NAMALWA (cell line): ENCODE data around the gene TRPC4AP.

Experiments used
- DNase-seq: peaks from one replicate; pipeline ENCODE4 v3.0.0-alpha.2; 2015; ENCODE audit warnings: low spot score

Gene TRPC4AP

DNA sequence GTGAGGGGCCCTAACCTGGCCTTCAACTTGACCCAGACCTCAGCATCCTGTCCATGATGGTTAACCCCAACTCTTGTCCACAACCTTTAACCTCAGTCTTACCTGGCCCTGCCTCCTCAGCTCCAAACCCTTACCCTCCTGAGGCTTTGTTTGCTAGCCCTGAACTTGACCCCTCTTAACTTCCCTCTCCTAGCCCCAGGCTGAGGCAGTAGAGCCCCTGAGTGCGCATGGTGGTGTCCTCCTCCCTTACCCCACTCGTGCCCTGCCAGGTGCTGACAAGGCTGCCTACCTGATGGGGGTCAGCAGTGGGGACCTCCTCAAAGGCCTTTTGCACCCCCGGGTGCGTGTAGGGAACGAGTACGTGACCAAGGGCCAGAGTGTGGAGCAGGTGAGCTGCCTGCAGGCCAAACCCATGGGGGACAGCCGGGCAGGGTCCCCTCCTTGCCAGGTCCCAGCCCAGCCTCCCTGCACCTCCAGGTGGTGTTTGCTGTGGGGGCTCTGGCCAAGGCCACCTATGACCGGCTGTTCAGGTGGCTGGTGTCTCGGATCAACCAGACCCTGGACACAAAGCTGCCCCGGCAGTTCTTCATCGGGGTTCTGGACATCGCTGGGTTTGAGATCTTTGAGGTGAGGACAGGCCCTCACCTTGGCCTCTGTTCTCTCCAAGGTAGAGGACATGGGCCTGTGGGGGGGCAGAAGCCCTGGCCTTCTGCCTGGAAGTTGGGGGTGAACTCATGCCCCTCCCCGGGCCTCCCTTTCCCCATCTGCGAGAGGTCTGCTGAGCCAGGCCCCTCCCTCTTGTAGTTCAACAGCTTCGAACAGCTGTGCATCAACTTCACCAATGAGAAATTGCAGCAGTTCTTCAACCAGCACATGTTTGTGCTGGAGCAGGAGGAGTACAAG, 105.1 kb downstream of the TRPC4AP start:
- DNase-seq: no peak

GRCh38 chr20:34986311-34987287, 106.0 kb downstream of the TRPC4AP start:
- no peak for DNase-seq

- DNase-seq: no peak
Measured at GRCh38 chr20:34985461-34986310, 106.9 kb downstream of the TRPC4AP start.

DNA sequence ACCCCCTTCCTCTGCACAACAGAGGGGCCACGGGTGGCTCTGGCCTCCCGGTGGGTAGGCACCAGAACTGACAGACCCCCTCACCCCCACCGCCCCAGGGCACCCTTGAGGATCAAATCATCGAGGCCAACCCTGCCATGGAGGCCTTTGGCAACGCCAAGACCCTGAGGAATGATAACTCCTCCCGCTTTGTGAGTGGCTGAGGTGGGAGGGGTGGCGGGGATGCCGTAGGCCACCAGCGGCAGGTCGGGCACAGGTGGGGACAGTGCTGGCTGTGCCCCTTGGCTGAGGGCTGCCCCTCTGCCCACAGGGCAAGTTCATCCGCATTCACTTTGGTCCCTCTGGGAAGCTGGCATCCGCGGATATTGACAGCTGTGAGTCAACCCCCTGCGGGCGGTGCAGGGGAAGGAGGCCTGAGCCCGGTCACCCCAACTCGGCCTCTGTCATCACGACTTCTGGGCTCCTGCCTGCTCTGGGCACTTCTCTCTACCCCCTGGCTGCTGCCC, 107.8 kb downstream of the TRPC4AP start:
- no peak for DNase-seq

DNA sequence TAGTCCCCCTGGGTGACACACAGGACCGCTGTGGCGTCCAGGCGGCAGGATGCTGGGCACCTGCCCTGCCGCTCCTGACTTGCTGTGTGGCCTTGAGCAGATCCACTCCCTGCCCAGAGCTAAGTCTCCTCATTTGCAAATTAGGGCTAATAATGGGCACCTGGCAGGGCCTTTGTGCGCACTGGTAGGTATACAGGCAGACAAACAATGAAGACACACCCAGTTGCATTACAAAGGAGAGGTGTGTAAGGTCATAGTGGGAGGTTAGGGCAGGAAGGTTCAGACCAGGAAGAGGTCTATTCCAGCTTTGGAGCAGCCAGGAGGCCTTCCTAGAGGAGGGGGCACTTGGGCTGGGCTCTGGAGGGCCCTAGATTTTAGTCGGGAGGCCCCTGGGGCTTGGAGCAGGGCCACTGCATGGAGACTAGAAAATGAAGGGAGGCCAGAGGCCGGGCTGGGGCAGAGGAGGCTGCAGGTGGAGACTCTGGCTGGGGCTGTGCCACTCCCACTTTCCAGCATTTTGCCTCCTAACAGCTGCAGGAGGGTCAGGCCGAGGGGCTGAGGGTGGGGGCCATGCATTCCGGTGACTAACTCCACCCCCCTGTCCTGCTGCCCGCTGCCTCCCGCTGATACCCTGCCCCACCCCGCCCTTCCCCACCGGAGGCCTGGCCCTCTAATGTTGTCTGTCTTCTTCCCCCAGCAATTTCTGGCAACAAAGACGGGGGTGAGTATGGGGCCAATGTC, 108.4 kb downstream of the TRPC4AP start:
- no peak for DNase-seq

DNA sequence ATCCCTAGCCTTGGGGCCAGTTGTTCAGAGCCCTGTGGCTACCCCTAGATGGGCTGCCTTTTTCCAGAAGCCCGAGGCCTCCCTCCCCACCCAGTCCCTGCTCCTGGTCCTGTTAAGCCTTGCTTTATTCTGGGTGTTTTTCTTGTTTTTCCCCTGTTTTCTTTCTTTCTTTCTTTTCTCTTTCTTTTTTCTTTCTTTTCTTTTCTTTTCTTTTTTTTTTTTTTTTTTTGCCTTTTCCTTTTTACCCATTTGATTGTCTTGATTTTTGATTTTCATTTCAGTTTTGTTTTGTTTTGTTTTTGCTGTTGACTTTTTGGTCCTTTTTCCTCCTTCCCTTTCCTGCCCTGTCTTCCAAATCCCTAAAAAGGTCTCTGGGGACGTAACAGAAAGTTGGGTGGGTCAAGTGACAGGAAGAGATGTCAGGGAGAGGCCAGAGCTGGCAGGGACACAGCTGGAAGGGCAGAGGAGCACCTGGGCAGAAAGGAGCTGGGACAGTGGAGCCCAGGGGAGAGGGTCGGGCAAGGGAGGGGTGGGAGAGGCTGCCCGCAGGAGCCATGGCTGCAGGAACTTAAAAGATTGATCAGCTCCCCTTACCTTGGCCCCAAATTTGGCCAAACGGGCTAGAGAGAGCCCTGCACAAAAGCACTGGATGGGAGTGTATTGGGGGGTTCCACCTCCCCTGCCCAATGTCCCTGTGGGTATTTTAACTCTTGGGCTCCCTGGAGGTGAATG, 109.4 kb downstream of the TRPC4AP start:
- no peak for DNase-seq

- no peak for DNase-seq
Measured at GRCh38 chr20:34982270-34983088, 110.1 kb downstream of the TRPC4AP start.

DNA sequence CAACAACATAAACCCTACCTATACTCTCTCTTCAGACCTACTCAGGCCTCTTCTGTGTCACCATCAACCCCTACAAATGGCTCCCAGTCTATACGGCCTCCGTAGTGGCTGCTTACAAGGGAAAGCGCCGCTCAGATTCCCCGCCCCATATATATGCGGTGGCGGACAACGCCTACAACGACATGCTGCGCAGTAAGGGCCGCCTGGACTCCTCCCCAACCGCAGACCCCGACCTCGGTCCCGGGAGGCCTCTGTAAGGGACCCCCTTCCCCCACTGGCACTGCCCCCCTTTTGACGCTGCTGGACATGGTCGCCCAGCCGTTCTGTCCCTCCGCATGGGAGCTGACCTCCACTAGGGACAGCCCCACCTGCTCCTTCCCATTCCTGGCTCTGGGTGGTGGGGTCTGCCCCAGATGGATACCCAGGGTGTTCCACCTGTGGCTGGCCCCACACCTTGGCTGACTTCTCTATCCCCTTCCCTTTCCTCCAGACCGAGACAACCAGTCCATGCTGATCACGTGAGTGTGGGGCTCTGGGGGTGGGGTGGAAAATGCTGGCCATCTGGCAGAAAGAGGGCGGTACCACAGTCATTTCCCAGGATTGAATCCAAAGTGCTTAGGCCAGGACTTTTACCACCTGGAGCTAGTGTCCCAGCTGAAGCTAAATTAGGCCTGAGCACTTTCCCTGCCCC, 111.9 kb downstream of the TRPC4AP start:
- no peak for DNase-seq

DNA sequence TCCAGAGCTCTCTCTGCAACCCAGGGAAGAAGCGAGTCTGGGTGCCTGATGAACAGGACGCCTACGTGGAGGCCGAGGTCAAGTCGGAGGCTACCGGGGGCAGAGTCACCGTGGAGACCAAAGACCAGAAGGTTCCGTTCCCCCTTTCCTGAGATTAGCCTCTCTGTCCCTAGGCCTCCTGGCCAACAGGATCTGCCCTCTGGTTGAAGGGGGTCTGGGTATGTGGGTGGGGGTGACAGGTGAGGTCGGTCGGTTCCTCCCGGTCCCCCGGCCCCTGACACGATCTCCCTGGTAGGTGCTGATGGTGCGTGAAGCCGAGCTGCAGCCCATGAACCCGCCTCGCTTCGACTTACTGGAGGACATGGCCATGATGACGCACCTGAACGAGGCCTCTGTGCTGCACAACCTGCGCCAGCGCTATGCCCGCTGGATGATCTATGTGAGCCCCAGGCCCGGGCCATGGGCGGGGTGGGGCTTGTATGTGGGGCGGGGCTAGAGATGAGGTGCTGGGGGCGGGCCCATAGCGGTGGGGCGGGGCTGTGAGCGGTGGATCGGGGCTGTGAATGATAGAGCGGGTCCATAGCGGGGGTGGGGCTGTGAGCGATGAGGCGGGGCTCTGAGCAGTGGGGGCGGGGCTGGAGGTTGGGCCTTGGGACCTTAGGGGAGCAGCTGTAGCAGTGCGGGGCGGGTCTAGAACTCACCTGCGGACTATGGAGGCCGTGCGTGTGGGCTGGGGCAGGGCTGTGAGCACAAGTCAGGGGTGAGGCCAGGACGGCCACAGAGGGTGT, 113.0 kb downstream of the TRPC4AP start:
- no peak for DNase-seq

- no peak for DNase-seq
Measured at GRCh38 chr20:34978092-34978744, 114.4 kb downstream of the TRPC4AP start.

DNA sequence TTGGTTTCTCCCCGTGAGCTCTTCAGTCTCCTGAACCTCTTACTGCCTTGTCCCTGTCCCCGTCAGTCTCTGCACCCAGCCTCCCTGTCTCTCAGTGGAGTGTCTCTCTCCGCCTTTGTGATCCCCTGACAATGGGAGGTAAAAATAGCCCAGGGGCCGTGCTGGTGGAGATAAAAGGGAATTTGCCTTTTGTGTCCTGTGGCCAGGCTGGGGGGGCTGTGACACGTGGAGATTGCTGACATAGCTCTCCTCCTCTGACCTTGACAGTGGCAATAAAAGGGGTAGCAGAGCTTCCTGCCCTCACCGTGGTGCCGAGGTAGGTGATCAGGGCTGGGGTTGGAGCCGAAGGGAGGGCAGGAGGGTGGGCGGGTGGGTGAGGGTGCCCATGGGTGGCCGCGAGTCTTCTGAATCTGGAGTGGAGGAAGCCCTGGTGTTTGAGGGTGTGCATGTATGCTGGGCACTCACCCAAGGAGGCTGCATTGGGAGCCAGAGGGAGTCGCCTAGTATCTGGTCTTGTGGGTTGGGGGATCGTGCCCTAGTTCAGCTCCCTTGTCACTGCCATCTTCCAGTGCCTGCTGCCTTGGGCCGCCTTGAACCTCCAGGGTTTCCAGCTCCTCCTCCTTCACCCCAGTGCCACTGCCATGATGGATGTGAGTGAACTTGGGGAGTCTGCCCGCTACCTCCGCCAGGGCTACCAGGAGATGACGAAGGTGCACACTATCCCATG, 115.1 kb downstream of the TRPC4AP start:
- DNase-seq: no peak

GRCh38 chr20:34976286-34976685, 116.3 kb downstream of the TRPC4AP start:
- no peak for DNase-seq

DNA sequence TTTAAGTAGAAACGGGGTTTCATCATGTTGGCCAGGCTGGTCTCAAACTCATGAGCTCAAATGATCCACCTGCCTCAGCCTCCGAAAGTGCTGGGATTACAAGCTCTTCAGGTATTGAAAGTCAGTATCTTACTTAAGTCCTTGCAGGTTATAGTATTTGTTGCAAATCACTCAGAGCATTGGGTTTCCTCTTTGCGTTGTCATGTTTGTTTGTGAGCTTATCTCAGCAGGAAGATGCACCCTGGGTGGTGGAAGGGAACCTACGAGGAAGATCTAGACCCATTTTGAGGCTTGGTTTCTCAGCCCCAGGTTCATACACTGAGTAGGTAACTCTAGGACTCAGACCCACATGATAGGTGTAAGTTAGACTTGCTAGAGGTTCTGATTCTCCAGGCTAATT, 118.4 kb downstream of the TRPC4AP start:
- no peak for DNase-seq

DNA sequence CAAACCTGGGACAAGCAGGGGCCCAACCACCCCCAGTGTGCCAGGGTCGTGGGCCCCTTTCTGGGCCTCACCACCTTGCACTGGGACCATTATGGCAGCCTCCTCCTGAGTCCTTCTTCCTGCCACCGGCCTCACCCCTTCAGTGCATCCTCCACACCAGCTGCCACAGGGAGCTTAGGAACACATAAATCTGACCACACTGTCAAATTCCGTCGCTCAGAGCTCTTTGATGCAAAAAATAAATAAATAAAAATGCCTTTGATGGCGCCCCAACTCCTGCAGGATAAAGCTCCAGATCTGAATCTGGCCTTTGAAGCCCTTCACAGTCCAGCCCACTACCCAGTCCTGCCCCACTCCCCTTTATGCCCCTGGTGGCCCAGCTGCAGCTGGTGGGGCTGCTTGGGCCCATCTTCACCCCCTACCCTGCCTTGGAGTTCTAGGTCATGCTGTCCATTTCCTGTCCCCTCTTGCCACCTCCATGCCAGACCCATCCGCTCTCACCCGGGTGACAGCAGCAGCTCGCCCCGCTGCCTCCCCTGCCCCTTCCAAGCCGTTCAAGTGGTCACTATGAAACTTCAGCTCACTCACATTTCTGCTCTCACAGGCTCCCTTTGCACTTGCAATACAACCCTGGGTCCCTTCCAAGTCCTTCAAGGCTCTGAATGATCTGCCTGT, 120.9 kb downstream of the TRPC4AP start:
- no peak for DNase-seq

DNA sequence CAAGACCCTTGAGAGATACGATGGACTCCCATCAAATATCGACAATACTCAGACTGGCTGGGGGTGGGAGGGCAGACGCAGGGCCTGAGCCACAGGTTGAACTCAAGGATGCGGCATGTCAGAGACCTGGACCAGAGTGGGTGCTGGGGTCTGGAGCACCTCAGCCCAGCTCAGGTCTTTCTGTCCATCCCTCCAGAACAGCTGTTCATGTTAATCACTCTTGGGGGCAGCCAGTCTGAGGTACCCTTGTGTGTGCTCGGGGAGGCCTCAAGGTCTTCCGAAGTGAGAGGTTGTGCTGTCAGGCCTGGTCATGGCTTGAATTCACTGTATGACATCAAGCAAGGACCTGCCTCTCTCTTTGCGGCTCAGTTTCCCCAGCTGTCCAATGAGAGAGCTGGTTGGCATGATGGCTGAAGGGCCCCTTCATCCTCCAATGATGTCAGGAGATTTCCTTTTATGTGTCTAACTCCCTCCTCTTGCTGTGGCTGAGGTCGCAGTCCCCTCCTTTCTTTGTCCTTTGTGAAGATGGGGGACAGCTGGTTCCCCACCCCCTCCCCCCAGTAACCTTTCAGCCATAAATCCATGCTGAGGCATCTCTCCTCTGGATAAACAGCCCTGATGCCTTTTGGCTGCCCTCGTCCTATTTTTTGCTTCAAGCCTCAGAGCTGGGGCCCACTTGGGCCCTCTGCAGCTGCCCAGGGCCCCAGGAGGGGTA, 121.6 kb downstream of the TRPC4AP start:
- no peak for DNase-seq
